CD8-positive, alpha-beta memory T cell (primary cell): ENCODE measurements around the gene UBAC1. TPM values are rescaled to one million over a fixed set of nuclear protein-coding genes. Genes with fewer than 3 reads are reported as not detected.

ENCODE experiments used
- CTCF ChIA-PET: fragments of 350-600 bp; sonication (Branson Sonifier 250); formaldehyde crosslinking; loops from one replicate; lab custom pipeline; 2021; ENCODE audit warnings: antibody characterized with exemption; lab: Charles Lee
- POLR2A ChIA-PET: fragments of 350-600 bp; sonication (Branson Sonifier 250); formaldehyde crosslinking; loops from one replicate; lab custom pipeline; 2021; ENCODE audit warnings: antibody characterized with exemption; lab: Charles Lee
- DNase-seq, 5 donors: peaks; one replicate each; pipeline versions ENCODE4 v3.0.0 to v3.0.0-alpha.2; 2020 to 2022; ENCODE audit warnings: mixed read lengths in 1 of 5
- H3K27ac ChIP-seq: one replicate; pipeline ENCODE4 v1.7.0; 2013; ENCODE audit warnings: low read depth, mild to moderate bottlenecking, low read length, moderate library complexity
- H3K27me3 ChIP-seq: 2 replicates; pipeline ENCODE4 v1.7.0; 2013; ENCODE audit warnings: low read length, mild to moderate bottlenecking; ENCODE audit not compliant: insufficient read depth, poor library complexity, severe bottlenecking
- H3K36me3 ChIP-seq: 2 replicates; pipeline ENCODE4 v1.7.0; 2013; ENCODE audit warnings: mild to moderate bottlenecking, low read length, moderate library complexity; ENCODE audit not compliant: insufficient read depth
- H3K4me1 ChIP-seq: 2 replicates; pipeline ENCODE4 v1.7.0; 2013; ENCODE audit warnings: mild to moderate bottlenecking, low read length, moderate library complexity; ENCODE audit not compliant: insufficient read depth
- H3K4me3 ChIP-seq: 2 replicates; pipeline ENCODE4 v1.7.0; 2013; ENCODE audit warnings: mild to moderate bottlenecking, low read length
- H3K9me3 ChIP-seq: 2 replicates; pipeline ENCODE4 v1.7.0; 2013; ENCODE audit warnings: mild to moderate bottlenecking, low read length
- H3K27ac Mint-ChIP-seq, 8 donors: one replicate each; pipeline ENCODE4 v1.8.0; 2020 to 2021; ENCODE audit warnings: mixed read lengths in 8 of 8, mild to moderate bottlenecking in 6 of 8, inconsistent platforms in 3 of 8, moderate library complexity in 3 of 8
- H3K27me3 Mint-ChIP-seq, 2 donors: one replicate each; pipeline ENCODE4 v1.8.0; 2020 to 2021; ENCODE audit warnings: mixed read lengths in 2 of 2, mild to moderate bottlenecking in 1 of 2, moderate library complexity in 1 of 2
- H3K36me3 Mint-ChIP-seq, 3 donors: one replicate each; pipeline ENCODE4 v1.8.0; 2020 to 2021; ENCODE audit warnings: mixed read lengths in 3 of 3, inconsistent platforms in 1 of 3, mild to moderate bottlenecking in 1 of 3
- H3K4me1 Mint-ChIP-seq, 3 donors: one replicate each; pipeline ENCODE4 v1.8.0; 2020 to 2021; ENCODE audit warnings: mixed read lengths in 3 of 3, inconsistent platforms in 1 of 3, mild to moderate bottlenecking in 1 of 3
- H3K4me3 Mint-ChIP-seq, 7 donors: one replicate each; pipeline ENCODE4 v1.8.0; 2020 to 2021; ENCODE audit warnings: mixed read lengths in 7 of 7, mild to moderate bottlenecking in 6 of 7, moderate library complexity in 4 of 7, inconsistent platforms in 2 of 7
- H3K9me3 Mint-ChIP-seq, 5 donors: one replicate each; pipeline ENCODE4 v1.8.0; 2020 to 2022; ENCODE audit warnings: mixed read lengths in 5 of 5, mild to moderate bottlenecking in 3 of 5, moderate library complexity in 2 of 5, inconsistent platforms in 1 of 5
- polyA plus RNA-seq: library from polyadenylated mRNA; unstranded; fragments of 300-500 nt; fragmentation: Illumina TruSeq; gene quantifications from one replicate; pipeline ENCODE4 v1.2.3, GENCODE V29; 2021
- total RNA-seq, 2 experiments: library from RNA; stranded (reverse); gene quantifications; one replicate each; pipeline ENCODE4 v1.2.3, GENCODE V29; 2021

Gene UBAC1
- total and polyA plus RNA-seq, 3 experiments from 2014 or later = 27.1 to 38.1 (median 36.3) TPM

- Histone ChIP-seq H3K4me3 (peak overlapping the region; percentile 24), H3K27me3 (no peaks in the 10 kb centered on the region), H3K27ac (no peak overlapping the region), H3K9me3 (no peaks in the 10 kb centered on the region), H3K4me1 (peaks cover 53% of the 10 kb centered on the region), H3K36me3 (no peaks in the 10 kb centered on the region)
- H3K36me3 Mint-ChIP-seq = peaks cover 0 to under 1% (median 0%) of the 10 kb centered on the region in 3 donors
- no peaks in the 10 kb centered on the region for H3K9me3 Mint-ChIP-seq
- no peak for DNase-seq
- H3K27ac Mint-ChIP-seq = peak overlapping the region in 6 of 8 donors; percentile 19 to 92 (median 65)
- no peaks in the 10 kb centered on the region for H3K27me3 Mint-ChIP-seq
- ChIA-PET POLR2A (no interaction called here), CTCF (no interaction called here)
- H3K4me3 Mint-ChIP-seq = peak overlapping the region in 2 of 7 donors; percentile 20 to 65
- H3K4me1 Mint-ChIP-seq = peaks cover 63 to 94% (median 79%) of the 10 kb centered on the region in 3 donors
These were observed 72.9 kb downstream of the UBAC1 start for GRCh38 chr9:135888126-135888765.

- Mint-ChIP-seq H3K4me3 (peak overlapping the region; percentile 6 to 89 (median 66)), H3K27ac (peak overlapping the region; percentile 62 to 95 (median 79)), H3K36me3 (peaks cover 0 to 6% (median 0%) of the 10 kb centered on the region in 3 donors), H3K4me1 (peaks cover 64 to 95% (median 80%) of the 10 kb centered on the region in 3 donors), H3K27me3 (no peaks in the 10 kb centered on the region), H3K9me3 (no peaks in the 10 kb centered on the region)
- no peaks in the 10 kb centered on the region for H3K9me3 ChIP-seq
- peaks cover 49% of the 10 kb centered on the region for H3K4me1 ChIP-seq
- no peak overlapping the region for H3K27ac ChIP-seq
- ChIA-PET CTCF (no interaction called here), POLR2A (no interaction called here)
- H3K27me3 ChIP-seq = no peaks in the 10 kb centered on the region
- H3K4me3 ChIP-seq = peak overlapping the region; percentile 24
- no peaks in the 10 kb centered on the region for H3K36me3 ChIP-seq
- DNase-seq = peak; percentile 27 to 73 (median 52)
These were observed 73.6 kb downstream of the UBAC1 start for GRCh38 chr9:135887585-135888050.

GRCh38 chr9:135887021-135887507, 74.1 kb downstream of the UBAC1 start:
- H3K36me3 ChIP-seq = no peaks in the 10 kb centered on the region
- H3K9me3 Mint-ChIP-seq = no peaks in the 10 kb centered on the region
- H3K36me3 Mint-ChIP-seq = peaks cover 0 to 11% (median 0%) of the 10 kb centered on the region in 3 donors
- H3K27me3 ChIP-seq = no peaks in the 10 kb centered on the region
- H3K27ac Mint-ChIP-seq = peak overlapping the region in 6 of 8 donors; percentile 62 to 95 (median 84)
- no peaks in the 10 kb centered on the region for H3K9me3 ChIP-seq
- ChIA-PET CTCF (interaction anchor here (0.5 kb wide), 1 partner anchor 23 kb away, joined by 3 read pairs; no protein-coding TSS in a partner anchor), POLR2A (no interaction called here)
- peaks cover 49% of the 10 kb centered on the region for H3K4me1 ChIP-seq
- H3K4me3 ChIP-seq = peak overlapping the region; percentile 24
- H3K4me1 Mint-ChIP-seq = peaks cover 62 to 91% (median 78%) of the 10 kb centered on the region in 3 donors
- no peak for DNase-seq
- peak overlapping the region; percentile 6 to 89 (median 74) for H3K4me3 Mint-ChIP-seq
- H3K27ac ChIP-seq = no peak overlapping the region
- H3K27me3 Mint-ChIP-seq = no peaks in the 10 kb centered on the region

GRCh38 chr9:135886147-135886981, 74.8 kb downstream of the UBAC1 start:
- Mint-ChIP-seq H3K27me3 (no peaks in the 10 kb centered on the region), H3K36me3 (peaks cover 0 to 18% (median 0%) of the 10 kb centered on the region in 3 donors), H3K4me3 (peak overlapping the region in 6 of 7 donors; percentile 37 to 78 (median 66)), H3K27ac (peak overlapping the region in 6 of 8 donors; percentile 29 to 95 (median 85)), H3K9me3 (no peaks in the 10 kb centered on the region), H3K4me1 (peaks cover 60 to 85% (median 71%) of the 10 kb centered on the region in 3 donors)
- POLR2A ChIA-PET = no interaction called here
- Histone ChIP-seq H3K9me3 (no peaks in the 10 kb centered on the region), H3K27me3 (no peaks in the 10 kb centered on the region), H3K27ac (no peak overlapping the region), H3K36me3 (no peaks in the 10 kb centered on the region), H3K4me3 (no peak overlapping the region), H3K4me1 (peaks cover 48% of the 10 kb centered on the region)
- CTCF ChIA-PET = interaction anchor here (0.5 kb wide), 1 partner anchor 22 kb away, joined by 3 read pairs; no protein-coding TSS in a partner anchor
- DNase-seq = no peak

GRCh38 chr9:135885100-135885853, 75.9 kb downstream of the UBAC1 start:
- POLR2A ChIA-PET = interaction anchor here (0.6 kb wide), 1 partner anchor 56 kb away, joined by 3 read pairs; no protein-coding TSS in a partner anchor
- Mint-ChIP-seq H3K36me3 (peaks cover 0 to 20% (median 0%) of the 10 kb centered on the region in 3 donors), H3K4me3 (peak overlapping the region in 2 of 7 donors; percentile 32 to 51), H3K27ac (peak overlapping the region in 5 of 8 donors; percentile 55 to 90 (median 61)), H3K9me3 (no peaks in the 10 kb centered on the region), H3K27me3 (no peaks in the 10 kb centered on the region), H3K4me1 (peaks cover 56 to 75% (median 61%) of the 10 kb centered on the region in 3 donors)
- no peak overlapping the region for H3K4me3 ChIP-seq
- H3K27ac ChIP-seq = no peak overlapping the region
- no peaks in the 10 kb centered on the region for H3K36me3 ChIP-seq
- peaks cover 43% of the 10 kb centered on the region for H3K4me1 ChIP-seq
- H3K27me3 ChIP-seq = no peaks in the 10 kb centered on the region
- no peak for DNase-seq
- CTCF ChIA-PET = no interaction called here
- H3K9me3 ChIP-seq = no peaks in the 10 kb centered on the region

GRCh38 chr9:135884328-135885035, 76.7 kb downstream of the UBAC1 start:
- peaks cover 0 to 23% (median under 1%) of the 10 kb centered on the region in 3 donors for H3K36me3 Mint-ChIP-seq
- no peak for DNase-seq
- H3K27ac Mint-ChIP-seq = peak overlapping the region in 3 of 8 donors; percentile 4 to 20 (median 5)
- no peak overlapping the region for H3K4me3 ChIP-seq
- H3K27me3 Mint-ChIP-seq = no peaks in the 10 kb centered on the region
- CTCF ChIA-PET = no interaction called here
- H3K4me1 ChIP-seq = peaks cover 43% of the 10 kb centered on the region
- H3K27me3 ChIP-seq = no peaks in the 10 kb centered on the region
- POLR2A ChIA-PET = interaction anchor here (0.6 kb wide), 1 partner anchor 55 kb away, joined by 3 read pairs; no protein-coding TSS in a partner anchor
- no peaks in the 10 kb centered on the region for H3K36me3 ChIP-seq
- no peaks in the 10 kb centered on the region for H3K9me3 Mint-ChIP-seq
- no peaks in the 10 kb centered on the region for H3K9me3 ChIP-seq
- peaks cover 57 to 68% (median 60%) of the 10 kb centered on the region in 3 donors for H3K4me1 Mint-ChIP-seq
- no peak overlapping the region for H3K4me3 Mint-ChIP-seq
- H3K27ac ChIP-seq = no peak overlapping the region
